NAMALWA (cell line): ENCODE data around the gene KARS1.

ENCODE experiments used
- DNase-seq: peaks from one replicate; pipeline ENCODE4 v3.0.0-alpha.2; 2015; ENCODE audit warnings: low spot score

The KARS1 gene

DNA sequence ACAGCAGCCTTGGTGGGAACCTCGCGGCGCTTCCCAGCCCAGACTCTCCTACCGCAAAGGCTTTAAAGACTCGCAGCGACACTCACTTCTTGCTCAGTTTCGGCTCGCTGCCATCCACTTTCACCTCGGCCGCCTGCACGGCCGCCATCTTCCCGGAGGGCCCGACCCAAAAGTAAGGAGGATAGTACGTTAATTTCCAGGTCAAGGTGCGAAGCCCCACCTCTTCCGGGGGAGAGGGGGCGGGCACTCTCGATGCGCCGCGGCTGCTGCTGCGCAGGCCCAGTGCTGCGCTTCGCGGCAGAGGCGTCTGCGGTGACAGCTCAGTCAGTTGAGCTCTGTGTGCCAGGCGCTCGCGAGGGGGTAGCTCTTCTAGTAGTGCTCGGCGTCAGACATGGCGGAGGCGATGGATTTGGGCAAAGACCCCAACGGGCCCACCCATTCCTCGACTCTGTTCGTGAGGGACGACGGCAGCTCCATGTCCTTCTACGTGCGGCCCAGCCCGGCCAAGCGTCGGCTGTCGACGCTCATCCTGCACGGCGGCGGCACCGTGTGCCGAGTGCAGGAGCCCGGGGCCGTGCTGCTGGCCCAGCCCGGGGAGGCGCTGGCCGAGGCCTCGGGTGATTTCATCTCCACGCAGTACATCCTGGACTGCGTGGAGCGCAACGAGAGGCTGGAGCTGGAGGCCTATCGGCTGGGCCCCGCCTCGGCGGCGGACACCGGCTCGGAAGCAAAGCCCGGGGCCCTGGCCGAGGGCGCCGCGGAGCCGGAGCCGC, at the start of gene KARS1, which contains the start of gene TERF2IP:
Gene KARS1 (minus strand): TSS at position 174 of the 773 bp plus-strand sequence. CDS start 26 bp downstream, at position 148.
Gene TERF2IP (plus strand): TSS at position 282 of the 773 bp plus-strand sequence. CDS start 110 bp downstream, at position 392.
- peak; percentile 96 for DNase-seq

DNA sequence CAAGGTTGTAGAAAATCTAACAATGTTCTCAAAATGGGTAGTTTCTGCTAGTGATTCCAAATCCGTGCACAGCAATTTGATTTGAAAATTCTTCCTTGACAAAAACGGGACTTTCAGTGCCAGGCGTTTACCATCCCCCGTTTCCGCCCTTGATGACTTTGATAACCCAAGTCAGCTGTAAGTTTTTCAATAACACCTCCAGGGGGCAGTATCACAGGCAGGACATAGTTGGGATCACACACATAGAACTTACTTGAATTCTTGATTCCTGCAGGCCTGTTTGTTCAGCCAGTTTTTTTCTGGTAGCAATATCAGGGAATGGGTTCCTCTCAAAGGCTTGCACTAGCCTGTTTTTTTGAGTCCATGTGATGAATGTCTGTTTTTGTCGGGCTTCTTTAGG, 48.2 kb upstream of the KARS1 start:
- peak; percentile 31 for DNase-seq

DNA sequence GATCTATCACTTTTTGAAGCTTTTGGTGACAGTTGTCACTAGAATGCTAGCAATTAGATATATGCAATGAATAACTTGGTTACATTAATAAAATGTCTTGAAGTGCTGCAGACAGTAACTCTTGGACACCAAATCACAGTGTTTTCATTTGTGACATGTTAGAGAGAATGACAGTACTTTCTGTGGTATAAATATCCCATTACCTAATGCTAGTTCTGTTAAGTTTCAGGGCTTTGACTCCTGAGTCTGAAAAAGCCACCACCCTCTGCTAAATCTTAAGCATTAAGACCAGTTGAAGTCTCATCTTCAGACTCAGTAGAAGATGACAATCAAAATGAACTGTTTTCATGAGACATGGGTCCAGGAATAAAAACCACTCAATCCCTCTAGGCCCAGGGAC, 39.9 kb upstream of the KARS1 start:
- no peak for DNase-seq

DNA sequence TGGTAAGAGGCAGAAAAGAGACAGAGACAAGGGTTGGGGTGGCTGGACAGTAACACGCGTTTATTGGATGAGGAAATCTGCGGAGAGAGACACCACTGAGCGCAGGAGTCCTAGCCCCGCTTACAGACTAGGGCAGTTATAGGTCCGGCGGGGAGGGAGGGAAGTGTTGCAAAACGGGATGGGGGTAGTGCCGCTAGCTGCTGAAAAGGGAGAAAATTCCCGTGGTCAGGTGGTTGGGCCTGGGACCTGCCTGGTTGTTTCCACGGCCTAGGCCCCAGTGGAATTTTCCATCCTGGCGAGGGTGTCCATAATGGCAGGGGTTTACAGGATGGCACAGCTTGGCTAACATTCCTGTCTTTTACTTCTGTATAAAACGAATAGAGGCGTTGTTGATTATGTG, 34.8 kb upstream of the KARS1 start:
- DNase-seq, result no peak

DNA sequence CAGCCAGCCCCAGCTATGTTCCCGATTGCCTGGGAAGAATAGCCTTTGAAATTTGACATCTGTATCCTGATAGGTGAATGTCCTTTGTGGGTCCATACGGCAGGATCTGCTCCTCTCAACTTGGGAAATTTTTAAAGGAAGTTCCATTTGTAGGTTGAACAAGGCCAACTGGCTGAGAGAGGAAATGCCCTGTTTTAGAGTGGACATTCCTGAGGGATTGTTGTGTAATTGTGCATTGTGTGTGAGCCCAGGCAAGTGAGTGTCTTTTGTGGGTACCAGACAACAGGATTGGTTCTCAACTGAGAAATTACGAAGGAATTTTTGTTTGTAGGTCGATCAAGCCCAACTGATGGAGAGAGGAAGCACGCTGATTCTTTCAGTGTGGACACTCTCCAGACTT, 31.9 kb upstream of the KARS1 start:
- no peak for DNase-seq

DNA sequence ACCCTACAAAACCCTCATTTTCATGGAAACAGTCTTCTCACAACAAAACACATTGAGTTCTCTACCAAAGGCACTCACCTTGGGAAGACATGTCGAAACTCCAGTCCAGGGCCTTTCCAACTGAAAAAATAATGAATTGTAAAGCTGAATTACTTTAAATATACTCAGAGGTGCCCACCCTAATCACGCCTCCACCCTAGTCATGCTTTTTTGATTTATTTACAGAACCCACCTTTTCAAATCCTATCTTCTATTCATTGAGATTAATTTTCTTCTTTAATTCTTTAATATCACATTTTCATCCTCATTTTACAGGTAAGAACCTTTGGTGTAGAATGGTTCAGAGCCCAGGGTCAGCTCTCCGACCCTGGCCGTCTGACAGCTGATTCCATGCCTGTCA, 29.4 kb upstream of the KARS1 start, which contains the start of gene CPHXL2:
Gene CPHXL2 (minus strand): TSS at position 101 of the 400 bp plus-strand sequence. CDS start 10 bp downstream, at position 91.
- no peak for DNase-seq

DNA sequence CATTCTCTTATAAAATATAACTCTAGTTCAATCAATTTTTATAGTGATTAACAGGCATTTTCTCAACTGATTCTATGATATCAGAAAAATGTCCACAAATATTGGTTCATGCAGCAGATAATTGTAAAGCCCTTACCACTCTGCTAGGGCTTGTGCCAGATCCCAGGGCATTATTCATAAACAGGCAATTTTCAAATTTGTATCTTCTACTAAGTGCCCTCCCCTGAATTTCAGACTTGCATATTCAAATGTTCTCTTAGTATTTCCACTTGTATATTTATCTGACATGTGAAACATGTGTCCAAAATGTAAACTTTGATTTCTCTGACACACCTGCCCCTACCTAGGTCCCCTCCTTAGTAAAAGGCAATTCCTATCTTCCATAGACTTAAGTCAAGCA, 20.0 kb upstream of the KARS1 start:
- no peak for DNase-seq

DNA sequence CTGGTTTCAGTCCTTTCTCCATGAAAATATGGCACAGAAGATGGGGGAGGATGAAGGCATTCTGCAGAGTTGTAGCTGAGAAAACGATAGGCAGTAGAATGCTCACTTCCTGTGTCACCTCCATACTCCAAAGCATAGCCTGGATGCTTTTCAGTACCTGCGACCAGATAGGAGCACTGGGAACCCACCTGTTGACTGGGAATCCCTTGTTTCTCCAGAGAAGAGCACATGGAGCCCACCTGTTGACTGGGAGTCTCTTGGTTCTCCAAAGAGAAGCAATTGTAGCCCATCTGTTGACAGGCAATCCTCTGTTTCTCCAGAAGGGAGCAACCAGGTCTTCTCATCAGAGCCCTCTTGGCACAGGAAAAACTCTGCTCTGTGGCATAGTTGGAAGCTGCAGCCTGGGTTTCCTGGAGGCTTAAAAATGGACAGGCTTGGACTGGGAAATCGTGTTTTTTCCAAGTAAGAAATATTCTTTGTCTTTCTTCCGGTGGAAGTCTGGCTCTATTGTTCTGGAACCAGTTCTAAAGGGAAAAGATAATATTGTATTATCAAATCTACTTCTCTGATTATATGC, 13.3 kb upstream of the KARS1 start:
- DNase-seq, result no peak

DNA sequence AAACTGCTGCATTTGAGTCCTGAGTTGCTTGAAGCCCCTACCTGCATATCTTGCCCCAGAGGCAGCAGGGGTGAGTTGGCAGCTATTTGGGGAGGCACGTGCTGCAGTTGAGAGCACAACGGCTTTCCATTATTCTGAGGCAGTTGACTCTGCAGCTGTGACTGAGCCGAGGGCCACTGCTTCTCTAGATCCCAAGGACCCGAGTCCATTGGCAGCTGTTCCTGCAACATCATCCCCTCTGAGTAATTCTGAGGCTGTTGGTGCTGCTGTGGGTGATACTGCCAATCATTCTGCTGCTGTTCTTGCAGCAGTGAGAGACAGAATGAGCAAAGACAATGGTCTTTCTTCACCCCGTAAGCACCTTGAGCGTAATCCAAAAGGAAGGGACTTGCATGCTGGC, 12.9 kb upstream of the KARS1 start:
- no peak for DNase-seq

DNA sequence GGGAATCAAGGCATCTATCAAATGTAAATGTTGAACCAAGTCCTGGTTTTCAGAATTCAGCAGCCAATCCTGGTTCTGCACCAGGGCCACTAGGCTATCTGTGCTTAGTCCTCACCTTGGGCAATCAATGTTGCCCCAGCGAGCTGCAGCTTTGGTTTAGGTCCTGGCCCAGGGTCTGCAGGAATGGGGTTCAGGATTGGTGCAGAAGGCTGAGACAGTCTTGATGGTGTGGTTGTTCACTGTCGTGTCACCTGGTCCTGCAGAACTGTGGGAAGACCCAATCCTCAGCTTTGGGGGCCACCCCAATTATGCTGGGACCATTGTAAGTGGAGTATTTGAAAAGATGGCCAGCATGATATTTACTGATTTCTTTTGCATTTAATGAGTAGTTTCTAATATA, 10.7 kb upstream of the KARS1 start:
- DNase-seq, result no peak

DNA sequence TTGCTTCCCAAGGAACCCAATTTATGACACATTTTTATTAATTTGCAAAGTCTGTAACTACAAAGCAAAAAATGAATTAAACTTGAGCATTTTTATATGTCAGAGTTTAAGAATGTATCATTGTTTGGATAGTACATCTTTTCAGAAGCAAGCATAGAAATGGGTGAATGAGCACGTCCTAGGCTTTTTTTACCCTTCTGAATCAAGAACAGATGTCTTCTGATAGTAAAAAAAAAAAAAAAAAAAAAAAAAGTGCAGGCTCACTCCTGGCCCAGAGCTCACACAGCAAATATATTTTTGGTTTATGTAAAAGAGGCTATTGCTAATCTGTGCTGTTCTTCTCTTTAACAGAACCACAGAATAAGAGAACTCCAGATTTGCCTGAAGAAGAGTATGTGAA, 6.5 kb upstream of the KARS1 start:
- peak; percentile 20 for DNase-seq

DNA sequence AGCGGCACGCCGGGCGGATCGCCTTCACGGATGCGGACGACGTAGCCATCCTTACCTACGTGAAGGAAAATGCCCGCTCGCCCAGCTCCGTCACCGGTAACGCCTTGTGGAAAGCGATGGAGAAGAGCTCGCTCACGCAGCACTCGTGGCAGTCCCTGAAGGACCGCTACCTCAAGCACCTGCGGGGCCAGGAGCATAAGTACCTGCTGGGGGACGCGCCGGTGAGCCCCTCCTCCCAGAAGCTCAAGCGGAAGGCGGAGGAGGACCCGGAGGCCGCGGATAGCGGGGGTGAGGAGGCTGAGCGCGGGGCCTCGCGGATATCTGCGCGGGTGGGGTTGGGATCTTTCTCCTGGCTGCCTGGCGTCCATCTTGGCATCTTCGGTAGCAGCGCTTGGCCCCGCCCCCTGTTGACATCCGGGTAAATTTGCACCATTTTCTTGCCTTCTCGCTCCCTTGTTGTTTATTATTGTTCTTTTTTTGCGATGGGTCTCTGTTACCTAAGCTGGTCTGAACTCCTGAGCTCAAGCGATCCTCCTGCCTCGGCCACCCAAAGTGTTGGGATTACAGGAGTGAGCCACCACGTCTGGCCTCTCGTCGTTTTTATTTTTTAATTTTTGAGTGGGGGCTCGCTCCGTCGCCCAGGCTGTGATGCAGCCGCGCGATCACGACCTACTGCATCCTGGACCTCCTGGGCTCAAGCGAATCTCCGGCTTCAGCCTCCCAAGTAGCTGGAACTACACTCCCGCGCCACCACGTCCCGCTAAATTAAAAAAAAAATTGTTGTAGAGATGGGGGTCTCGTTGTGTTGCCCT, 1.0 kb upstream of the KARS1 start:
- DNase-seq, result peak; percentile 87

DNA sequence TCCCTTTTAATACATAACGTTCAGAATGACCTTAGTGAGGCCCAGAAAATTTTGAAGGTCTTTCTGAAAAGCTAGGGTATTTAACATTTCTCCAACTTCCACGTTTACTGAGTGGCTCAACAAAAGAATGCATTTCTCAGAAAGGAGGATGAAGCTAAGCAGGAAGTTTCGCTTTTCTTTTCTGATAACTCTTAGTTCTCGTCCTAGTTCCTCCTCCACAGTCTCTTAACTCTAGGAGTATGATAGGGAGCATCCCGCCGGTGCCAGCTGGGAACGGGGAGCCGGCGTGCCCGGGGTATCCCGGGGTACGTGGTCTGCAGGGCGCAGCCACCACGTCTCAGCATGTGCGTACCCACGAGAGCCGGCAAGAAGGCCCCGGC, 363 bp downstream of the KARS1 start:
- no peak for DNase-seq

DNA sequence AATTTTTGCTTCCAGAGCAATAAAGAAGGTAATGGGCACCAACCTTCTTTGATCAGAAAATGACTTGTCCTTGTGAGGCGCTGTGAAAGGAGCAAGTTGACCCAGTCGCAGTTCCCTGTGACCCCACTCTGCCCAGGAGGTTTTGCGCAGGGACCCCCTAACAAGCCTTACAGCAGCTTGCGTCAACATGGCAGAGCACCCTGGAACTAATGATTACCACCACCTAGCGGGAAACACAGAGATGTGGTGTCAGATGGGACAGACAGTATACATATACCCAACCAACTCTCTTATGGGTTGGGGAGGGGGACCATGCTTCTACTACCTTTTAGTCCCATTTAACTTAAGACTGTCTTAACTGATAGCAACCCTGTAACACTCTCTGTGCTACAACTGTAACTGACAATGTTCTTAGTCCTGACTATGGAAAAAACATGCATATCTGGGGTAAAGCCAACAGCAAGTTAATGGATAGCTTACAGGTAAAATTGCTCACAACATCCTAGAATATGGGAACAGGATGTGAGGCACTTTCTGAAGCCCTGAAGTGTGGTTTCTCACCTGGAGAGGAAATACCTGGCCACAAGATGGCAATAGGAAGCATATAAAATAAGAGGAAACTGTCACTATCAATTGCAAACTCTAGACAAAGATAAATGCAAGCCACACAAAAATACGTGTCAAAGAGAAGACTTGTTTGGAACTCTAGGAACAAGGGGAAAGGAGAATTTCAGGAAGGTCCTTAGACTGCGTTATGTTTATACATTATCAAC, 3.0 kb downstream of the KARS1 start:
- no peak for DNase-seq

DNA sequence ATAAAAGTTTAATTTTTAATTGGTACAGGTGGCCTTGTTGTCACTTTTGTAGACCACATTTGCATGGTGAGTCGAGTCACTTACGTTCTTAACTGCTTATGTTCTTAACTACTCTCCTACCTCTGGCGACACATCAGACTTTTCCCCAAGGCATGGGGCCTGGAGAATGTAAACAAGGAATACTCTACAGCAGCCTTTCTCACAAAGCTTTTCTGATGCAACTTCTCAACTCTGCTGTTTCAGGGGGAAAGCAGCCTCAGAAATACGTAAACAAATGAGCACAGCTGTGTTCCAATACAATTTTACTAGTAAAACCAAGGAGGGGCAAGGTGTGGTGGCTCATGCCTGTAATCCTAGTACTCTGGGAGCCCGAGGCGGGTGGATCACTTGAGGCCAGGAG, 6.9 kb downstream of the KARS1 start:
- no peak for DNase-seq

DNA sequence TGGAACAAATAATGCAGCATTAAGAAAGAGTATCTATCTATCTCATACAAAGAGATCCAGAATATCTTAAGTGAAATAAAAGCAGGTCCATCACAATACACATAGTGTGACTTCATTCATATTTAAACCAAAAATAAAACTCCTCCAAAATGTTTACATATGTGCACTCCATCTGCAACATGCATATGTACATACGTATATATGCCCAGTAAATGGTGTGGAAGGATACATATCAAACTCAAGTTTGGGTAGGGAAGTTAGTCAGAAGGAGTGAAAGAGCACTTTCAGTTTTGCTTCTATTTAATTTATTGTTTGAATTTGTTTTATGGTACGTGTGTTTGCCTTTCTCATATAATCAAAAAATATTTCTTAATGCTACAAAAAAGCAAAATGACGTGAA, 12.4 kb downstream of the KARS1 start:
- no peak for DNase-seq

DNA sequence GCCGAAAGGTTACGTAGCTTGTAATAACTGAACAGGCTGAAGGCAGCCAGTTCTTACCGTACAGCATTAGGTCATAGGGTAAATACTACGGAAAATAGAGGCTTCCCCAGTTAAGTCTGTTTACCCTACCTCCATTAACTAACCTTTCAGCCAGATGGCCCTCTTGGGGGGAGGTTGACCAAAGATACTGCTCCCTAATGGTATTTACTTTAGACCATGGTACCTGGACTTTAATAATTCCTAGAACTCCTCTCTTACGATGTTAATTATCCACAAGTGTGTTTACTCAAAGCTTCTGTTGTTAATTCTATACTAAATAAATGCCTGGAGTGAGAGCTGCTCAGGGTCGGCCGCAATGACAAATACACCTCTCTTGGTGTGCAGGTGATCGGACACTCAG, 14.6 kb downstream of the KARS1 start:
- DNase-seq, result no peak

DNA sequence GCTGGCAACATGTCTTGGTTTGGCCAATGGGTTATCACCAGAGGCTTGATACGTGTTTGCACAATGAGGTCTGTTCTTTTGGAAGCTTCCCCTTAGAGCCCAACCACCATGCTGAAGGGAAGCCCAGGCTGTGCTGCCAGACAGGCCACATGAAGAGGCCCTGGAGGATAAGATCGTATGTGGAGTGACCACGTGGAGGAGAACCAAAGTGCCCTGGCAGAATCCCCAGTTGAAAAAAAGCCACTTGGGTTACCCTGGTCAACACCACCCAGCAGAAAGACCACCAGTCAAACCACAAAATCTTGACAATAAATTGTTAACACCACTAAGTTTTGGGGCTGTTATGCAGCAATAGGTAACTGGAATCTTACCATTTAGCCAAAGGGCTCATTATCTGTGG, 17.4 kb downstream of the KARS1 start:
- no peak for DNase-seq

DNA sequence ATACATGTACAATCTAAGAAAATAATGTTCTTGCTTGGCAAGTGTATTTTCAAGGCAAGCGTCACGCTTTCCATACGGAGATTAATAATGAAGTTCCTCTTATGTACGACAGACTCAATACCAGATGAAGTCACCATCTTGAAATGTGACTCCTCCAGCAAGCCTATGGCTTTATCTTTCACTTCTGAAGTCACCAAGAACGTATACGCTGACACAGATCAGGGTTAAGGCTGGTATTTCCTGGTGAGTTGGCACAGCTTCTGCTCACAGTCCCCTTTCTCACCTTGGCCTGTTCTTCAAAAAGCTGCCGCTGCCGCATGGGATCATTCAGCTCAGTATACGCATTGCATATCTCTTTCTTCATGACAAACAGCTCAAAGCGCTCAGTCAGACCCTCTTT, 18.3 kb downstream of the KARS1 start:
- DNase-seq, result no peak

DNA sequence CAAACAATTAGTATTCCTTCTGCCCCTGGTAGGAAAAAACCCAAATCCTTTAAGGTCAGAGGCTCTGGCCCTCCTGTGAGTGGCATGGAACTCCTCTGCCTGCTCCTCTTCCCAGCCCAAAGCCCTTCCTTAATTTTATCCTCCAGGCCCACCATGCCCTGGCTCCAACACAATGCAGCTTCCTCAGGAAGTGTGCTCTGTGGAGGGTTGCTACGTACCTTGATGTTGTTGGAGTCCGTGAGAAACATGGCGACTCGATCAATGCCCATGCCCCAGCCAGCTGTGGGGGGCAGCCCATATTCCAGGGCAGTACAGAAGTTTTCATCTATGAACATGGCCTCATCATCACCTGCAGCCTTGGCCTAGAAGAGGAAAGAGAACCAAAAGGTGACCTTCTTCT, 19.1 kb downstream of the KARS1 start:
- DNase-seq, result no peak

DNA sequence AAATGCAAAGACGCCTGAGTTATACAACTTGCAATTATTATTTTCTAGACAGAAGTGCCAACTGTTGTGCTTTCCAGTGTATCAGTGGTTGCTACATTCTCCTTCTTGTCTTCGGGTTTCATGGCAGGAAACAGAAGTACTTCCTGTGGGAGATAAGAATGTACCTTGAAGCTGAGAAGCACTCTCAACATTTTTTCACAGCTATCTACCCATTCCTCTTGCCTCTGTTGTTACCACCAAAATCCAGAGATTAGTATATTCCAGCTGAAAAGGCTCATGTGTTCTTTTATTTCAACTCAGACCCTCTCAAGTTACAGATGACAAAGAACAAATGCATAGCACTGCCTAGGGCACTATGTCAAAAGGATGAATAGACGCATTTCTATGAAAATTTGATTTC, 19.6 kb downstream of the KARS1 start:
- DNase-seq, result no peak

DNA sequence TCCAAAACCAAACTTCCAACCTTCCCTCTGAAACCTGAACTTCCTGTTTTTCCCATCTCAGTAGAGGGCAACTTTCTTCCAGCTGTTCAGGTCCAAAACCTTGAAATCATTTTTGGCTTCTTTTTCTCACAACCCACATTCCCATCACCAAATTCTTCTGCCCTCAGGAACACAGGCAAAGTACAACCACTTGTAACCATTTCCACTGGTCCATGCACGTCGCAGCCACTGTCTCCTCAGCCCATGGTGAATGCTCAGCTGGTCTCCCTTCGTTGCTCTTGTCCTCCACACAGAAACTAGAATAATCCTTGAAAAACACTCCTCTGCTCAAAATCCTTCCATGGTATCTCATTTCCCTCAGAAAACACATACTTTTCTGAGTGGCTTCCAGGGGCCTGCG, 20.7 kb downstream of the KARS1 start:
- DNase-seq, result no peak
